Right lobe of liver (tissue), 6 donors: ENCODE data around the gene CUTC. TPM values are rescaled to one million over a fixed set of nuclear protein-coding genes. Genes with fewer than 3 reads are reported as not detected.

Experiments used
- ATAC-seq, 4 donors: fragments of 200-7000 bp; cut with Tn5 transposase; one replicate each; pipeline ENCODE4 v1.9.1; 2020; ENCODE audit warnings: mild to moderate bottlenecking in 4 of 4, moderate library complexity in 4 of 4
- DNase-seq, 3 donors: peaks; one replicate each; pipeline ENCODE4 v3.0.0-alpha.2; 2020
- H3K27ac ChIP-seq, 3 donors: fragments of 200-600 bp; one replicate each; pipeline ENCODE4 v1.8.0; 2022
- H3K27me3 ChIP-seq, 2 donors: fragments of 200-600 bp; one replicate each; pipeline ENCODE4 v1.8.0; 2022
- H3K36me3 ChIP-seq, 4 donors: fragments of 200-600 bp; sonication (generic) in 1 of 4; one replicate each; pipeline versions ENCODE4 v1.5.1 to v1.8.0; 2017 to 2022; ENCODE audit warnings: control low read depth in 1 of 4
- H3K4me1 ChIP-seq, 4 donors: fragments of 200-600 bp; sonication (generic) in 1 of 4; one replicate each; pipeline versions ENCODE4 v1.5.1 to v1.8.0; 2017 to 2022; ENCODE audit warnings: control low read depth in 1 of 4
- H3K4me3 ChIP-seq, 3 donors: fragments of 200-600 bp; one replicate each; pipeline ENCODE4 v1.8.0; 2022
- H3K9me3 ChIP-seq, 4 donors: fragments of 200-600 bp; sonication (generic) in 1 of 4; one replicate each; pipeline versions ENCODE4 v1.5.1 to v1.8.0; 2017 to 2022; ENCODE audit warnings: control low read depth in 1 of 4
- POLR2A ChIP-seq: fragments of 450-650 bp; IDR thresholded peaks from one replicate; pipeline ENCODE4 v1.6.1; 2017; ENCODE audit warnings: antibody characterized with exemption, mild to moderate bottlenecking
- WGBS: methylation state at CpG from one replicate; pipeline ENCODE4 v1.1.6; 2018; ENCODE audit warnings: low coverage, low lambda C conversion rate; ENCODE audit not compliant: insufficient coverage; ENCODE audit errors: missing lambda C conversion rate; 5-methylcytosine and 5-hydroxymethylcytosine counted together
- intact Hi-C, 2 donors: fragments of 100-400 bp; cut with DNase I; formaldehyde crosslinking; loops; one replicate each; pipeline versions ENCODE4 v1.11.2 to v1.14.1; 2022
- total RNA-seq, 6 experiments: library from RNA; depleted of rRNA in 2 of 6; stranded (reverse); fragments of >200 nt in 2 of 6; fragmentation: NEBNext Ultra II Directional in 3 of 6; extraction: Animal tissue kit (Norgen Biotek cat#: 25700) in 3 of 6; gene quantifications; one replicate each; pipeline versions ENCODE4 v1.1.0 to v1.2.4, GENCODE V29; 2016 to 2023
- TF ChIP-seq, protein P1 (sequence below), 4 donors: fragments of 200-600 bp in 3 of 4; fragments of 450-650 bp in 1 of 4; IDR thresholded peaks; one replicate each; pipeline versions ENCODE4 v1.5.1 to v1.8.0; 2016 to 2022; ENCODE audit warnings: antibody characterized with exemption in 4 of 4, mild to moderate bottlenecking in 2 of 4
- donor health status: DM: no; HTN: yes; CAD: no.
- donor health status: DM: no; HTN: no; CAD: no.
- donor health status: DM: no; HTN: no; CAD: no.
- donor health status: DM: no; HTN: yes; CAD: no.
- donor health status: DM: no; HTN: yes; CAD: no.

Gene CUTC
- total RNA-seq, 6 experiments from 2014 or later: 10.2 to 22.8 (median 15.8) TPM

DNA sequence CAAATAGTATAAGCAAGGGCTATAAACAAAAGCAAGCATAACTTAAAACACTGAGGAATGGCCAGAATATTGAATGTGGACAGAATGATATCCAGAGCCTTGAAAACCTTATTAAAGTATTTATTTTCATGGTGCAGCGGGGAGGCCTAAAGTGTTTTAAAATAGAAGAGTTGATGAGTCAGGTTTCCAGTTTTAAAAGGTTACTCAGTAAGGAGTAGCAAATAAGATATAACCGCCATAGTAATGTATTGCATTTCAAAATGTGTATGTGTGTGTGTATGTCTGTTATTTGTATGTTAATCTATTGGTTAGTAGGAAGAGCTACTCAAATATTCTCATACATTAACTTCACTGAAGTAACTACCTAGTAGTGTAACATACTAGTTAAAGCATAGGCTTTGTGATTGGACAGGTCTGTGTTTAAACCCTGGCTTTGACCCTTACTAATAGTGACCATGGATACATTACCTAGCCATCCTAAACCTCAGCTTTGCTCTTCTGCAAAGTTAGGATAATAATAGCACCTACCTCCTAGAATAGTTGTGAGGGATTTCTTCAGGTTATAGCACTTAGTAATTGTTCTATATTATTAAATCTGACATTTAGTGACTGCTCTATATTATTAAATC, 16.9 kb downstream of the CUTC start:
- Histone ChIP-seq H3K9me3 (no peaks in the 10 kb centered on the region), H3K27me3 (no peaks in the 10 kb centered on the region), H3K4me3 (no peak overlapping the region), H3K27ac (no peak overlapping the region), H3K36me3 (peaks cover 0 to 54% (median 25%) of the 10 kb centered on the region in 4 donors), H3K4me1 (peaks cover 0 to 3% (median under 1%) of the 10 kb centered on the region in 4 donors)
- ATAC-seq: no peak
- 92% methylated on average over 2 of the region's 2 CpGs for WGBS
- intact Hi-C loops: no loop called here
- DNase-seq: no peak
- TF ChIP-seq, protein P1, sequence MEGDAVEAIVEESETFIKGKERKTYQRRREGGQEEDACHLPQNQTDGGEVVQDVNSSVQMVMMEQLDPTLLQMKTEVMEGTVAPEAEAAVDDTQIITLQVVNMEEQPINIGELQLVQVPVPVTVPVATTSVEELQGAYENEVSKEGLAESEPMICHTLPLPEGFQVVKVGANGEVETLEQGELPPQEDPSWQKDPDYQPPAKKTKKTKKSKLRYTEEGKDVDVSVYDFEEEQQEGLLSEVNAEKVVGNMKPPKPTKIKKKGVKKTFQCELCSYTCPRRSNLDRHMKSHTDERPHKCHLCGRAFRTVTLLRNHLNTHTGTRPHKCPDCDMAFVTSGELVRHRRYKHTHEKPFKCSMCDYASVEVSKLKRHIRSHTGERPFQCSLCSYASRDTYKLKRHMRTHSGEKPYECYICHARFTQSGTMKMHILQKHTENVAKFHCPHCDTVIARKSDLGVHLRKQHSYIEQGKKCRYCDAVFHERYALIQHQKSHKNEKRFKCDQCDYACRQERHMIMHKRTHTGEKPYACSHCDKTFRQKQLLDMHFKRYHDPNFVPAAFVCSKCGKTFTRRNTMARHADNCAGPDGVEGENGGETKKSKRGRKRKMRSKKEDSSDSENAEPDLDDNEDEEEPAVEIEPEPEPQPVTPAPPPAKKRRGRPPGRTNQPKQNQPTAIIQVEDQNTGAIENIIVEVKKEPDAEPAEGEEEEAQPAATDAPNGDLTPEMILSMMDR (IDR thresholded peaks at IDR 0.05): no peak
- TF ChIP-seq POLR2A: no peak

DNA sequence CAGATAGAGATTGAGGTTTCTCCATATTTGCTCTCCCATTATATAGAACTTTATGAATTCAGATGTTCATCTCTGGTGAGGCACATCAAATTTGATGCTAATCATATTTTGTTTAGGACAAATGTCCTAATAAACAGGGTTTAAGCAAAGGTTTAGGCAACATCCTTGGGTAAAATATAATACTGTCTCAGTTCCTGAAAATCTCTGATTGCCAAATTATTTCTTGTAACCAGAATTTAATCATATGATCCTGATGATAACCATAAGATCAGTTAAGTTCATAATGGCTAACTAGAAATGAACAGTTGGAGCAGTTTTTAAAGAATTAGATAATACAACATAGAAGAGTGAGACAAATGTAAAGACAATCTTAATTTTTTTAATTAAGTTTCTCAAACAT, 18.6 kb downstream of the CUTC start:
- intact Hi-C loops: no loop called here
- no peaks in the 10 kb centered on the region for H3K27me3 ChIP-seq
- DNase-seq (no peak), ATAC-seq (no peak)
- no peak overlapping the region for H3K4me3 ChIP-seq
- H3K4me1 ChIP-seq: peaks cover 0 to 20% (median 9%) of the 10 kb centered on the region in 4 donors
- H3K36me3 ChIP-seq: peaks cover 0 to 42% (median 18%) of the 10 kb centered on the region in 4 donors
- no peak for TF ChIP-seq POLR2A
- TF ChIP-seq, protein P1 (IDR thresholded peaks at IDR 0.05): no peak
- H3K9me3 ChIP-seq: no peaks in the 10 kb centered on the region
- H3K27ac ChIP-seq: no peak overlapping the region

DNA sequence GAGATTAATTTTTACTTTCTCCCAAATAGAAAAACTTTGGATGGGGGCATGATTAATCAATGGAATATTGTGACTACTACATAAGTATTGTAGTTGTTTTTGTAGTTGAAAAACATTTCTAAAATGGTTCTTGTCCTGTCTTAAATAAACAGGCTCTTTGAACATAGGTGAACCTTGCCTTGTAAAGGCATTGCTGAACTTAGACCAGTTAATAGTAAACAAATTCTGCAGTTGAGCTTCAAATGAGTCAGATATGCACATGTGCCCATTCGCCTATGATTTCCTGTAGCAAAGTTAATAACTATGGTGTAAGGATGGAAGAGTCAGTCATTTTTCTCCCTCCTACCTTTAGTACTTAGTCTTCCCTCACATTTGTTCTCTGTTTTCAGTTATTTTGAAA, 22.6 kb downstream of the CUTC start:
- WGBS: 27% methylated on average over 1 of the region's 1 CpG
- TF ChIP-seq, protein P1 (IDR thresholded peaks at IDR 0.05): no peak
- TF ChIP-seq POLR2A: no peak
- peaks cover 0 to 28% (median 10%) of the 10 kb centered on the region in 4 donors for H3K4me1 ChIP-seq
- H3K27me3 ChIP-seq: no peaks in the 10 kb centered on the region
- H3K27ac ChIP-seq: peak overlapping the region; percentile 35 to 65 (median 51)
- ATAC-seq (peak; percentile 93 to 97 (median 94)), DNase-seq (no peak)
- H3K36me3 ChIP-seq: peaks cover 0 to 26% (median 6%) of the 10 kb centered on the region in 4 donors
- H3K4me3 ChIP-seq: no peak overlapping the region
- no peaks in the 10 kb centered on the region for H3K9me3 ChIP-seq
- intact Hi-C loops: no loop called here

DNA sequence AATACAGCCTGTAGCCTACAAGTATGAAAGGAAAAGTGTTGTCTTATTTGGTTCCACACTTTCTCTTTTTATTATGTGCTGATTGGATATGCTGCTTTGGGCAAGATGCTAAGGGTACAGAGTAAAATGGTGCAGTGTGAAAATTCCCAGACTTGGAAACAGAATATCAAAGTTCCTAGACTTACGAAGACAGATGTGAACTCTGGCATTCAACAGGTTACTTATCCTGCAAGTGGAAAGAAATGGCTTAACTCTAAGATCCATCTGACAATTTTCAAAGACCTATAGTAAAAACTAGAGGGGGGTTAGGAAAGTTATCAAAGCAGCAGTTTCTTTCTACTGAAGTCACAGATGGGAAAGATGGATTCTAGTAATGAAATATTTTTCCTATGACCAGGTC, 24.1 kb downstream of the CUTC start:
- intact Hi-C loops: no loop called here

More for the DNA sequence above, 24.1 kb downstream of the CUTC start:
- TF ChIP-seq POLR2A: no peak
- TF ChIP-seq, protein P1 (IDR thresholded peaks at IDR 0.05): no peak
- DNase-seq (no peak), ATAC-seq (no peak)
- H3K27me3 ChIP-seq: no peaks in the 10 kb centered on the region
- no peak overlapping the region for H3K27ac ChIP-seq
- H3K4me3 ChIP-seq: no peak overlapping the region
- H3K9me3 ChIP-seq: no peaks in the 10 kb centered on the region
- peaks cover 0 to 28% (median 10%) of the 10 kb centered on the region in 4 donors for H3K4me1 ChIP-seq
- H3K36me3 ChIP-seq: peaks cover 0 to 26% (median 6%) of the 10 kb centered on the region in 4 donors
- 100% methylated on average over 1 of the region's 1 CpG for WGBS
